ENCODE results near the gene DDX39A.
"Not testable (repeated sequence)": the region's sequence is repeated elsewhere in the genome, so short reads cannot be mapped to it uniquely, and the experiment has no call there.

Gene DDX39A

DNA sequence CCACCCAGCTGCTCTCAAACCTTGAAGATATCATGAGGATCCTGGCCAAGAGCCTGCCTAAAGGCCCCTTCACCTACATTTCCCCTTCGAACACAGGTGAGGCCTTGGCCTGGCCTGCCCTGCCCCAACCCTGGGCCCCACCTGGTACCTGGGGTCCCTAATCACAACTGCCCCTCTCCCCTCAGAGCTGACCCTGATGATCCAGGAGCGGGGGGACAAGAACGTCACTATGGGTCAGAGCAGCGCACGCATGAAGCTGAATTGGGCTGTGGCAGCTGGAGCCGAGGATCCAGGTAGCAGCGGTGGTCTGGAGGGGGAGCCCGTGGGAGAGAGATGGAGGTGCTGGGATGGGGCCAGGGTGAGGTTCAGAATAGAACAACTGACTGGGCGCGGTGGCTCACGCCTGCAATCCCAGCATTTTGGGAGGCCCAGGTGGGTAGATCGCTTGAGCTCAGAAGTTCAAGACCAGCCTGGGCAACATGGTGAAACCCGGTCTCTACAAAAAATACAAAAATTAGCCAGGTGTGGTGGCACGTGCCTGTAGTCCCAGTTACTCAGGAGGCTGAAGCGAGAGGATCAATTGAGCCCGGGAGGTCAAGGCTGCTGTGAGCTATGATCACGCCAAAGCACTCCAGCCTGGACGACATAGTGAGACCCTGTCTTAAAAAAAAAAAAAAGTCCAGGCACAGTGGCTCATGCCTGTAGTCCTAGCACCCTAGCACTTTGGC is 17.5 kb downstream of the DDX39A start:
- Histone ChIP-seq H2AFZ (no peak overlapping the region), H3K9ac (no peak overlapping the region), H3K9me3 (ENCODE audit: control insufficient read depth, low read length) (no peaks in the 10 kb centered on the region), H3K27ac (no peak overlapping the region), H3K4me3 (ENCODE audit: low read depth, low read length) (no peak overlapping the region), H3K4me1 (no peaks in the 10 kb centered on the region), H3K36me3 (ENCODE audit: control insufficient read depth, insufficient read depth, low read length) (no peaks in the 10 kb centered on the region), H3K4me2 (ENCODE audit: low read length) (no peak overlapping the region), H3K27me3 (ENCODE audit: control insufficient read depth, insufficient read depth, low read length) (no peaks in the 10 kb centered on the region), H3K79me2 (no peaks in the 10 kb centered on the region)
- TF ChIP-seq, protein P1, sequence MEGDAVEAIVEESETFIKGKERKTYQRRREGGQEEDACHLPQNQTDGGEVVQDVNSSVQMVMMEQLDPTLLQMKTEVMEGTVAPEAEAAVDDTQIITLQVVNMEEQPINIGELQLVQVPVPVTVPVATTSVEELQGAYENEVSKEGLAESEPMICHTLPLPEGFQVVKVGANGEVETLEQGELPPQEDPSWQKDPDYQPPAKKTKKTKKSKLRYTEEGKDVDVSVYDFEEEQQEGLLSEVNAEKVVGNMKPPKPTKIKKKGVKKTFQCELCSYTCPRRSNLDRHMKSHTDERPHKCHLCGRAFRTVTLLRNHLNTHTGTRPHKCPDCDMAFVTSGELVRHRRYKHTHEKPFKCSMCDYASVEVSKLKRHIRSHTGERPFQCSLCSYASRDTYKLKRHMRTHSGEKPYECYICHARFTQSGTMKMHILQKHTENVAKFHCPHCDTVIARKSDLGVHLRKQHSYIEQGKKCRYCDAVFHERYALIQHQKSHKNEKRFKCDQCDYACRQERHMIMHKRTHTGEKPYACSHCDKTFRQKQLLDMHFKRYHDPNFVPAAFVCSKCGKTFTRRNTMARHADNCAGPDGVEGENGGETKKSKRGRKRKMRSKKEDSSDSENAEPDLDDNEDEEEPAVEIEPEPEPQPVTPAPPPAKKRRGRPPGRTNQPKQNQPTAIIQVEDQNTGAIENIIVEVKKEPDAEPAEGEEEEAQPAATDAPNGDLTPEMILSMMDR (IDR thresholded peaks at IDR 0.05), result no peak

DNA sequence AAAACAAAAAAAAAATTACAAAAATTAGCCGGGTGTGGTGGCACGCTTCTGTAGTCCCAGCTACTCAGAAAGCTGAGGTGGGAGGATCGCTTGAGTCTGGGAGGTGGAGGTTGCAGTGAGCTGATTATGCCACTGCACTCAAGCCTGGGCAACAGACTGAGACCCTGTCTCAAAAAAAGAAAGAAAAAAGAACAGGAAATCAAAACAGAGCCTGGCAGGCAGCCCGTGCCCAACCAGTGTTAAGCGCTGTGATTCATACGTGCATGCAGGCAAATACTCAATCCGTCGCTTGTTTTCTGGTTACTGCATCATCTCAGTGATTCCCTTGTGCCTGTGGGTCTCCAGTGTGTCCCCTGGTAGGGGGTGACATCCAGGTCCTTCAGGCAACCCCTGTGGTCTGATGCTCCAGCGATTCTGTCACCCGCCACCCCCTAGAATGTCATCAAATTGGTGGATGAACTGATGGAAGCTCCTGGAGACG is 18.1 kb downstream of the DDX39A start:
- Histone ChIP-seq H3K9ac (no peak overlapping the region), H3K36me3 (ENCODE audit: control insufficient read depth, insufficient read depth, low read length) (no peaks in the 10 kb centered on the region), H3K27me3 (ENCODE audit: control insufficient read depth, insufficient read depth, low read length) (no peaks in the 10 kb centered on the region), H3K79me2 (no peaks in the 10 kb centered on the region), H3K27ac (no peak overlapping the region), H3K4me3 (ENCODE audit: low read depth, low read length) (no peak overlapping the region), H2AFZ (no peak overlapping the region), H3K4me1 (no peaks in the 10 kb centered on the region), H3K4me2 (ENCODE audit: low read length) (no peak overlapping the region), H3K9me3 (ENCODE audit: control insufficient read depth, low read length) (no peaks in the 10 kb centered on the region)
- TF ChIP-seq, protein P1 (IDR thresholded peaks at IDR 0.05), result no peak

DNA sequence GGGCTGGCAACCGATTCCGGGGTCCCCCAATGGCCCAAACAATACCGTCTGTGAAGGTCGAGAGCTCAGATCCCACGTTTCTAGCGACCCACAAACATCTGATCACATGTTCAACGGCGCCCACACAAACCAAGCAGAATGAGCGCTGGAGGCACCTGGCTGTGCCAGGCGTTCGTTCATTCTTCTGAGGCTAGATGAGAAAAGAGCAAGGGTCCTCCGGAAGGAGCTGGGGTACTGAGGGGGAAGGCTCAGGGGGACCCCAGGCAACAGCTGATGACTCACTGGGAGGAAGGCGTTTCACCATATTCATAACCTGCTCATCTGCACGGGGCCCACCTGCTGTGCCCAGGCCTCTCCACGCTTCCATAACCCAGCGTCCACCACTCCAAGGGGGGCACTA is 22.0 kb downstream of the DDX39A start:
- H3K9me3 ChIP-seq (ENCODE audit: control insufficient read depth, low read length); H3K27ac ChIP-seq; H3K36me3 ChIP-seq (ENCODE audit: control insufficient read depth, insufficient read depth, low read length); H3K4me2 ChIP-seq (ENCODE audit: low read length); H3K27me3 ChIP-seq (ENCODE audit: control insufficient read depth, insufficient read depth, low read length); H3K9ac ChIP-seq; H2AFZ ChIP-seq; H3K4me3 ChIP-seq (ENCODE audit: low read depth, low read length); H3K4me1 ChIP-seq; H3K79me2 ChIP-seq: not testable (repeated sequence)

DNA sequence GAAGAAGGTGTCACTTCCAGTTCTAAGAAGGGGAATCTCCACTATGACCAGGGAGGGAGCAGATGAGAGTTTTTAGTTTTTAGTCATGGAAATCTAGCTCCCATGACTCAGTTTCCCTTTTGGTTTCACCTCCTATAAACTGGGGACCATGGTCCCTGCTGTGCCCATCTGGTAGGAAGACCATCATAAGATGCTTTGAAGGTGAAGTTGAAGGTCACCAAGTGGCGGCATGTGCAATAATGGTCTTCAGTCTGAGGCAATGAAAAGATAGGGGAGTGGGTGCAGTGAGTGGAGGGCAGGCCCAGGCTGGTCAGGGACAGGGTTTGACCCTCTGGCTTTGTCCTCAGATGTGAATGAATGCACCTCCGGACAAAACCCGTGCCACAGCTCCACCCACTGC is 22.4 kb downstream of the DDX39A start:
- H3K27ac ChIP-seq; H3K36me3 ChIP-seq (ENCODE audit: control insufficient read depth, insufficient read depth, low read length); H3K27me3 ChIP-seq (ENCODE audit: control insufficient read depth, insufficient read depth, low read length): not testable (repeated sequence)

GRCh38 chr19:14395710-14396336 is 23.3 kb downstream of the DDX39A start:
- no peaks in the 10 kb centered on the region for H3K27me3 ChIP-seq (ENCODE audit: control insufficient read depth, insufficient read depth, low read length)
- TF ChIP-seq, protein P1 (IDR thresholded peaks at IDR 0.05), result no peak
- H3K4me3 ChIP-seq (ENCODE audit: low read depth, low read length), result no peak overlapping the region
- H3K4me1 ChIP-seq, result no peaks in the 10 kb centered on the region
- no peak overlapping the region for H3K4me2 ChIP-seq (ENCODE audit: low read length)
- H3K9ac ChIP-seq, result no peak overlapping the region
- H3K79me2 ChIP-seq, result no peaks in the 10 kb centered on the region
- H3K9me3 ChIP-seq (ENCODE audit: control insufficient read depth, low read length), result no peaks in the 10 kb centered on the region
- H3K27ac ChIP-seq, result no peak overlapping the region
- H2AFZ ChIP-seq, result no peak overlapping the region
- H3K36me3 ChIP-seq (ENCODE audit: control insufficient read depth, insufficient read depth, low read length), result no peaks in the 10 kb centered on the region

More for the DNA sequence above, 22.4 kb downstream of the DDX39A start:
- H3K4me1 ChIP-seq; H3K4me3 ChIP-seq (ENCODE audit: low read depth, low read length); H3K9ac ChIP-seq; H3K79me2 ChIP-seq; H3K9me3 ChIP-seq (ENCODE audit: control insufficient read depth, low read length); H3K4me2 ChIP-seq (ENCODE audit: low read length); H2AFZ ChIP-seq: not testable (repeated sequence)

Measured in parathyroid adenoma (tissue), 2 donors.